Parathyroid adenoma (tissue), 2 donors: Measurements from ENCODE around the gene TWNK.

Experiments used
- H2AFZ ChIP-seq: fragments of 300-600 bp; sonication (generic); one replicate; pipeline ENCODE4 v1.7.0; 2017; ENCODE audit warnings: antibody characterized with exemption, mild to moderate bottlenecking
- H3K27ac ChIP-seq: fragments of 300-600 bp; sonication (generic); one replicate; pipeline ENCODE4 v1.7.0; 2017
- H3K27me3 ChIP-seq: fragments of 300-600 bp; sonication (generic); one replicate; pipeline ENCODE4 v1.7.0; 2017; ENCODE audit warnings: low read length; ENCODE audit not compliant: control insufficient read depth, insufficient read depth
- H3K36me3 ChIP-seq: fragments of 300-600 bp; sonication (generic); one replicate; pipeline ENCODE4 v1.7.0; 2017; ENCODE audit warnings: low read length; ENCODE audit not compliant: control insufficient read depth, insufficient read depth
- H3K4me1 ChIP-seq: fragments of 300-600 bp; sonication (generic); one replicate; pipeline ENCODE4 v1.7.0; 2017; ENCODE audit warnings: control low read depth
- H3K4me2 ChIP-seq: fragments of 300-600 bp; sonication (generic); one replicate; pipeline ENCODE4 v1.7.0; 2017; ENCODE audit warnings: low read length
- H3K4me3 ChIP-seq: fragments of 300-600 bp; sonication (generic); one replicate; pipeline ENCODE4 v1.7.0; 2017; ENCODE audit warnings: low read depth, low read length
- H3K79me2 ChIP-seq: fragments of 300-600 bp; sonication (generic); one replicate; pipeline ENCODE4 v1.7.0; 2017; ENCODE audit warnings: control low read depth
- H3K9ac ChIP-seq: fragments of 300-600 bp; sonication (generic); one replicate; pipeline ENCODE4 v1.7.0; 2017; ENCODE audit warnings: mild to moderate bottlenecking
- H3K9me3 ChIP-seq: fragments of 300-600 bp; sonication (generic); one replicate; pipeline ENCODE4 v1.7.0; 2017; ENCODE audit warnings: low read length; ENCODE audit not compliant: control insufficient read depth
- TF ChIP-seq, protein P1 (sequence below): fragments of 300-600 bp; sonication (generic); IDR thresholded peaks from one replicate; pipeline ENCODE4 v1.7.0; 2017; ENCODE audit warnings: antibody characterized with exemption, mild to moderate bottlenecking
- donor health status: primary hyperparathyroidism.

Gene TWNK

DNA sequence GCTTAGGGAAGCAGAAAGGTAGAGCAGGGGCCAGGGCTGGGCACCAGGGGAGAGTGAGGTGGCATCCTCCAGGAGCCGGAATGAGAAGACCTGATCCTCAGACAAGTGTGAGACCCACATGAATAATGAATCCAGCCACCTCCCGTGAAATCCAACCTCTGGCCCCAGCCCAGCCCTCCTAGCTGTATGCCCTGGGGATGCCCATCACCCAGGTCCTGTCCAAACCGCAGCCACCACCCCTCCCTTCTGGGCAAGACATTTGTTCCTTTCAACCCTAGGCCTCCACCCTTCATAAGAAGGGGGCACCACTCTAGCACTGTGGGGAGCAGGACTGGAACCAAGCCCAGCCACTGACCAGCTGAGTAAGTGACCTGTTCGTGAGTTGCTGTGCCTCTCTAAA is 33.9 kb downstream of the TWNK start:
- Histone ChIP-seq H3K27me3 (no peaks in the 10 kb centered on the region), H2AFZ (no peak overlapping the region), H3K4me2 (no peak overlapping the region), H3K4me1 (no peaks in the 10 kb centered on the region), H3K9me3 (no peaks in the 10 kb centered on the region), H3K9ac (no peak overlapping the region), H3K27ac (no peak overlapping the region), H3K4me3 (no peak overlapping the region), H3K79me2 (no peaks in the 10 kb centered on the region), H3K36me3 (no peaks in the 10 kb centered on the region)
- TF ChIP-seq, protein P1, sequence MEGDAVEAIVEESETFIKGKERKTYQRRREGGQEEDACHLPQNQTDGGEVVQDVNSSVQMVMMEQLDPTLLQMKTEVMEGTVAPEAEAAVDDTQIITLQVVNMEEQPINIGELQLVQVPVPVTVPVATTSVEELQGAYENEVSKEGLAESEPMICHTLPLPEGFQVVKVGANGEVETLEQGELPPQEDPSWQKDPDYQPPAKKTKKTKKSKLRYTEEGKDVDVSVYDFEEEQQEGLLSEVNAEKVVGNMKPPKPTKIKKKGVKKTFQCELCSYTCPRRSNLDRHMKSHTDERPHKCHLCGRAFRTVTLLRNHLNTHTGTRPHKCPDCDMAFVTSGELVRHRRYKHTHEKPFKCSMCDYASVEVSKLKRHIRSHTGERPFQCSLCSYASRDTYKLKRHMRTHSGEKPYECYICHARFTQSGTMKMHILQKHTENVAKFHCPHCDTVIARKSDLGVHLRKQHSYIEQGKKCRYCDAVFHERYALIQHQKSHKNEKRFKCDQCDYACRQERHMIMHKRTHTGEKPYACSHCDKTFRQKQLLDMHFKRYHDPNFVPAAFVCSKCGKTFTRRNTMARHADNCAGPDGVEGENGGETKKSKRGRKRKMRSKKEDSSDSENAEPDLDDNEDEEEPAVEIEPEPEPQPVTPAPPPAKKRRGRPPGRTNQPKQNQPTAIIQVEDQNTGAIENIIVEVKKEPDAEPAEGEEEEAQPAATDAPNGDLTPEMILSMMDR = no peak

DNA sequence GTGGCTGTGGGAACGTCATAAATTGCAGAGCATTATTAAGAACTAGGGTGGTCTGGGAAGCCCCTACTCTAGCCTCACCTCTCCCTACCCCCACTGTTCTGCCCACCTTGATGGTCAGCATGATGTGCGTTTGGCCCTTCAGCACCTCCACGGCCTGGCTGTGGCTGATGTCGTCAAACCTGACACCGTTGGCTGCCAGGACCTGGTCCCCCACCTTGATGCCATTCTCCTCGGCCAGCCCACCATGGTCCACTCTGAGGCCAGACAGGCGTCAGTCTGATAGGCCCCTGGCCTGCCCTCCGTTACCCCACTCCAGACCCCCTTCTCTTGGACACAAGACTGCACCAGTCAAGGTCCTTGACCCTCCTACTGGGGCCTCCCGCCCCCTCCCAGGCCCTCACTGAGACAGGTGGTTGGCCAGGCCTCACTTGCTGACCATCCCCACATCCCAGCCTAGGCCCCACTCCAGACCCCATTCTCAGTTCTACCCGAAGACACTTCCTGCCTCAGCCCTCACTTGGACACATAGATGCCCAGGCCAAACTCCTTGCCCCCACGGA is 34.4 kb downstream of the TWNK start:
- no peak overlapping the region for H3K27ac ChIP-seq
- H3K27me3 ChIP-seq = no peaks in the 10 kb centered on the region
- no peak overlapping the region for H3K4me3 ChIP-seq
- TF ChIP-seq, protein P1 = no peak
- no peaks in the 10 kb centered on the region for H3K9me3 ChIP-seq
- H3K4me2 ChIP-seq = no peak overlapping the region
- no peak overlapping the region for H2AFZ ChIP-seq
- H3K4me1 ChIP-seq = no peaks in the 10 kb centered on the region
- H3K9ac ChIP-seq = no peak overlapping the region
- no peaks in the 10 kb centered on the region for H3K79me2 ChIP-seq
- no peaks in the 10 kb centered on the region for H3K36me3 ChIP-seq

DNA sequence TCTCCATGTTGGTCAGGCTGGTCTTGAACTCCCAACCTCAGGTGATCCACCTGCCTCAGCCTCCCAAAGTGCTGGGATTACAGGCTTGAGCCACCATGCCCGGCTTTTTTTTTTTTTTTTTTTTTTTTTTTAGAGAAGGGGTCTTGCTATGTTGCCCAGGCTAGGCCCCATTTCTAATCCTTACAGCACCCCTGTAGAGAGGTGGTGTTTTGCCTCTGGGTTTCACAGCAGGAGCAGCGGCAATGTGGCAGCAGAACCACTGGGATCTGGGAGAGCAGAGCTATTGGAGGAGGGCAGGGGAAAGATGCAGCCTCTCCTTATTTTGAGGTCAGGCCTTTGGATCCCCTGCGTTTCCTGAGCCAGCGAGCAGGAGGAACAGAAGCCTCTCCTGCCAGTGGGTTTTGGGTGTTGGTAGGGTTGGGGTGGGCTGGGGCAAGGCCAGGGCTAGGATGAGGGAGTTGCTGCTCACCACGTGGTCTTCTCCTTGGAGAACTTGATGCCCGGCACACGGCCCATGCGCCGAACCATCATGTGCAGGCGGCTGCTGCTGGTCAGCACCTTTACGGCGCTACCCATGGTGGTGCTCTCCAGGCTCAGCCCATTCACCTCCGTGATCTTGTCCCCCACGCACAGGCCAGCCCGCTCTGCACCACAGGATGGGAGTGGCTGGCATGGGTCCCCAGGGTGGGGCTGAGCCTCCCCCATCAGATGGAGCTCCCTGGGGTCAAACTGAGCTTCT is 35.8 kb downstream of the TWNK start:
- Histone ChIP-seq H3K9ac (no peak overlapping the region), H3K79me2 (no peaks in the 10 kb centered on the region), H3K4me1 (no peaks in the 10 kb centered on the region), H3K4me2 (no peak overlapping the region), H3K27ac (no peak overlapping the region), H3K27me3 (no peaks in the 10 kb centered on the region), H2AFZ (no peak overlapping the region), H3K4me3 (no peak overlapping the region), H3K36me3 (no peaks in the 10 kb centered on the region), H3K9me3 (no peaks in the 10 kb centered on the region)
- TF ChIP-seq, protein P1 = no peak

DNA sequence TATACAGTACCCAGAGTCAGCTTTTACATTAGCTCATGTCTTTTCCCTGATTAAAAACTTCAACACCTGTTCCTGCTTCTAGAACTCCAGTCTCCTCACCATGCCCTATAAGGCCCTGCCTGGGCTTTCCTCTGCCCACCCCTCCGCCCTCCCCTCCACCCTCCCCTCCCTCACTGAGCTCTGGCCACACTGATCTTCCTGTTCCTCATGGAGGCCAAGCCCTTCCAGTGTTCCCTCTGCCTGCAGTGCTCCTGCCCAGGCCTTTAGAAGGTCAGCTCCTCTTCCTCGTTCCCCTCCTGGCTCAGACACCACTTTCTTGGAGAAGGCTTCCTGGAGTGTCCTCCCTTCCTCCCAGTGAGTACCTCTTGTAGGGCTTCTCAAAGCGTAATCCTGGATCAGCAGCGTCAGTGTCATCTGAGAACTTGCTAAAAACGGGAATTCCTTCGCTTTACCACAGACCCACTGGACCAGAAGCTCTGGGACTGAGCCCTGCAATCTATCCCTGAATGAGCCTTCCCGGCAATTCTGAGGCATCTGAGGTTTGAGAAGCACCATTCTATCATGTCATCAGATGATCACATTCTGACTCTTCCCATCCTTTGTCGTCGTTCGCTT is 39.9 kb downstream of the TWNK start:
- TF ChIP-seq, protein P1 = no peak
- no peak overlapping the region for H3K4me2 ChIP-seq
- H3K4me3 ChIP-seq = no peak overlapping the region
- no peaks in the 10 kb centered on the region for H3K36me3 ChIP-seq
- no peaks in the 10 kb centered on the region for H3K27me3 ChIP-seq
- no peak overlapping the region for H3K27ac ChIP-seq
- H3K9me3 ChIP-seq = no peaks in the 10 kb centered on the region
- peaks cover 22% of the 10 kb centered on the region for H3K4me1 ChIP-seq
- H3K9ac ChIP-seq = no peak overlapping the region
- H2AFZ ChIP-seq = no peak overlapping the region
- no peaks in the 10 kb centered on the region for H3K79me2 ChIP-seq
